Heart left ventricle (tissue), 16 donors: ENCODE measurements around the gene KRT9. TPM values are rescaled to one million over a fixed set of nuclear protein-coding genes. Genes with fewer than 3 reads are reported as not detected.
A peak's percentile ranks its signal among the peaks of the same experiment; 100 is the strongest.

Experiments
- ATAC-seq, 4 donors: fragments of 200-7000 bp; cut with Tn5 transposase; one replicate each; pipeline ENCODE4 v1.9.1; 2020 to 2022; ENCODE audit warnings: moderate library complexity in 4 of 4, mild to moderate bottlenecking in 3 of 4, moderate number of reproducible peaks in 1 of 4
- DNase-seq, 5 donors: peaks; one replicate each; pipeline ENCODE4 v3.0.0-alpha.2; 2020
- H3K27ac ChIP-seq, 12 donors: fragments of 200-600 bp; sonication (generic) in 4 of 12; one replicate each; pipeline versions ENCODE4 v1.5.0 to v1.8.0; 2016 to 2022; ENCODE audit warnings: mild to moderate bottlenecking in 2 of 12
- H3K27me3 ChIP-seq, 9 donors: fragments of 200-600 bp; sonication (generic) in 2 of 9; one replicate each; pipeline versions ENCODE4 v1.5.1 to v1.8.0; 2016 to 2022; ENCODE audit warnings: mild to moderate bottlenecking in 3 of 9
- H3K36me3 ChIP-seq, 9 donors: fragments of 200-600 bp; sonication (generic) in 2 of 9; one replicate each; pipeline versions ENCODE4 v1.5.0 to v1.8.0; 2018 to 2022; ENCODE audit warnings: mild to moderate bottlenecking in 2 of 9
- H3K4me1 ChIP-seq, 12 donors: fragments of 200-600 bp; sonication (generic) in 4 of 12; one replicate each; pipeline versions ENCODE4 v1.5.0 to v1.8.0; 2016 to 2022; ENCODE audit warnings: mild to moderate bottlenecking in 3 of 12
- H3K4me3 ChIP-seq, 12 donors: fragments of 200-600 bp; sonication (generic) in 4 of 12; one replicate each; pipeline versions ENCODE4 v1.5.0 to v1.8.0; 2017 to 2022; ENCODE audit warnings: mild to moderate bottlenecking in 9 of 12, moderate library complexity in 4 of 12
- H3K9me3 ChIP-seq, 12 donors: fragments of 200-600 bp; sonication (generic) in 4 of 12; one replicate each; pipeline versions ENCODE4 v1.5.0 to v1.8.0; 2016 to 2022; ENCODE audit warnings: mild to moderate bottlenecking in 1 of 12
- CTCF ChIP-seq, 12 donors: fragments of 200-600 bp; sonication (generic) in 4 of 12; IDR thresholded peaks; one replicate each; pipeline versions ENCODE4 v1.5.0 to v1.8.0; 2018 to 2022; ENCODE audit warnings: antibody characterized with exemption in 12 of 12, mild to moderate bottlenecking in 5 of 12
- POLR2A ChIP-seq, 2 donors: fragments of 450-650 bp; IDR thresholded peaks; one replicate each; pipeline ENCODE4 v1.6.1; 2017; ENCODE audit warnings: antibody characterized with exemption in 2 of 2, mild to moderate bottlenecking in 2 of 2, moderate library complexity in 2 of 2
- WGBS, 4 donors: extraction: QIAGEN DNeasy Blood & Tissue Kit in 2 of 4; methylation state at CpG; one replicate each; pipeline versions ENCODE4 v1.1.5 to v1.1.7; 2013 to 2018; 5-methylcytosine and 5-hydroxymethylcytosine counted together
- intact Hi-C, 10 donors: fragments of 100-400 bp; cut with DNase I; formaldehyde crosslinking; loops; one replicate each; pipeline versions ENCODE4 v1.11.1 to v1.14.2; 2022
- polyA plus RNA-seq, 2 donors: library from polyadenylated mRNA; stranded (reverse); fragments of 200-250 nt; gene quantifications; one replicate each; pipeline ENCODE4 v1.2.3, GENCODE V29; 2013
- total RNA-seq, 9 donors: library from RNA; depleted of rRNA in 2 of 9; stranded (reverse); fragments of >200 nt in 2 of 9; fragmentation: NEBNext Ultra II Directional in 3 of 9; extraction: Animal tissue kit (Norgen Biotek cat#: 25700) in 3 of 9; gene quantifications; one replicate each; pipeline versions ENCODE4 v1.1.0 to v1.2.4, GENCODE V29; 2016 to 2023
- donor health status: ischemic (EF 13 %, LVEDD 7.1; RV severe dilation, severe dysfunction).
- donor health status: healthy with polysubstance abuse.
- donor health status: DM: no; HTN: yes; CAD: no.
- donor health status: DM: no; HTN: no; CAD: no.
- donor health status: ischemic (EF 25% LVEDD 6.9; RV normal size, moderate dysfunction).
- donor health status: ischemic (EF 25% LVEDD 5.7; RV mildly dilated, moderate dysfunction).
- donor health status: healthy.
- donor health status: DM: yes; HTN: yes; CAD: no.
- donor health status: ischemic (EF 35%, LVEDD 5.7; RV mildly dilated, moderate dysfunction).
- donor health status: nonischemic (EF 11% LVEDD 7.7; RV severe dilation, severe dysfunction).
- donor health status: DM: yes; HTN: yes; CAD: no.
- donor health status: PGD.
- donor health status: ischemic (EF 29% LVEDD 5.4; RV normal size, mild dysfunction).
- donor health status: nonischemic (EF 23%, LVEDD 6.1; RV moderate dilation, normal function).

Gene KRT9
- total and polyA plus RNA-seq, 11 donors = not detected

- intact Hi-C loops = no loop called here
- WGBS, 4 donors = 5 to 9% (median 6%) methylated on average over 55 to 62 of the region's 62 CpGs
- Histone ChIP-seq H3K27me3 (peaks cover 15 to 73% (median 48%) of the 10 kb centered on the region in 9 donors), H3K4me1 (peaks cover 0 to 15% (median 4%) of the 10 kb centered on the region in 12 donors), H3K27ac (no peak overlapping the region), H3K9me3 (no peaks in the 10 kb centered on the region), H3K36me3 (no peaks in the 10 kb centered on the region), H3K4me3 (peak overlapping the region in 7 of 12 donors; percentile 10 to 37 (median 16))
- DNase-seq (peak in 1 of 5 donors; percentile 17), ATAC-seq (peak in 1 of 4 donors; percentile 36)
- TF ChIP-seq CTCF (IDR thresholded peaks at IDR 0.05) (no peak), POLR2A (IDR thresholded peaks at IDR 0.05) (no peak)
Measured at GRCh38 chr17:41527063-41528023, 44.5 kb downstream of the KRT9 start.

GRCh38 chr17:41524261-41524660, 47.6 kb downstream of the KRT9 start:
- Histone ChIP-seq H3K27me3 (peaks cover 15 to 70% (median 39%) of the 10 kb centered on the region in 9 donors), H3K9me3 (no peaks in the 10 kb centered on the region), H3K27ac (no peak overlapping the region), H3K4me1 (peaks cover 0 to 15% (median 4%) of the 10 kb centered on the region in 12 donors), H3K36me3 (no peaks in the 10 kb centered on the region), H3K4me3 (no peak overlapping the region)
- TF ChIP-seq CTCF (IDR thresholded peaks at IDR 0.05) (no peak), POLR2A (IDR thresholded peaks at IDR 0.05) (no peak)
- DNase-seq (peak in 1 of 5 donors; percentile 3), ATAC-seq (no peak)
- WGBS, 4 donors = 82 to 84% (median 83%) methylated on average over 9 to 11 of the region's 11 CpGs
- intact Hi-C loops = no loop called here

GRCh38 chr17:41523787-41524186, 48.1 kb downstream of the KRT9 start:
- TF ChIP-seq POLR2A (IDR thresholded peaks at IDR 0.05) (no peak), CTCF (IDR thresholded peaks at IDR 0.05) (no peak)
- ATAC-seq (no peak), DNase-seq (peak in 1 of 5 donors; percentile 14)
- H3K36me3 ChIP-seq = no peaks in the 10 kb centered on the region
- no peak overlapping the region for H3K27ac ChIP-seq
- peaks cover 15 to 65% (median 34%) of the 10 kb centered on the region in 9 donors for H3K27me3 ChIP-seq
- 80 to 84% (median 82%) methylated on average over 17 to 19 of the region's 19 CpGs for WGBS, 4 donors
- H3K9me3 ChIP-seq = no peaks in the 10 kb centered on the region
- H3K4me1 ChIP-seq = peaks cover 0 to 15% (median 4%) of the 10 kb centered on the region in 12 donors
- no peak overlapping the region for H3K4me3 ChIP-seq
- intact Hi-C loops = no loop called here

- TF ChIP-seq POLR2A (IDR thresholded peaks at IDR 0.05) (no peak), CTCF (IDR thresholded peaks at IDR 0.05) (no peak)
- WGBS, 4 donors = 70 to 84% (median 74%) methylated on average over 4 of the region's 4 CpGs
- no peak for DNase-seq
Measured at GRCh38 chr17:41523225-41523593, 48.6 kb downstream of the KRT9 start.

More at GRCh38 chr17:41523225-41523593, 48.6 kb downstream of the KRT9 start:
- H3K4me3 ChIP-seq = no peak overlapping the region
- peaks cover 12 to 59% (median 28%) of the 10 kb centered on the region in 9 donors for H3K27me3 ChIP-seq
- intact Hi-C loops = no loop called here
- ATAC-seq = no peak
- no peaks in the 10 kb centered on the region for H3K36me3 ChIP-seq
- peaks cover 0 to 12% (median 4%) of the 10 kb centered on the region in 12 donors for H3K4me1 ChIP-seq
- H3K27ac ChIP-seq = no peak overlapping the region
- no peaks in the 10 kb centered on the region for H3K9me3 ChIP-seq
